NCI-H1694 (cell line): Measurements from ENCODE around the gene DNAJC8.

Source experiments
- DNase-seq: peaks from one replicate; lab custom pipeline; 2025; lab: John Stamatoyannopoulos, UW

The DNAJC8 gene

GRCh38 chr1:28200234-28200873 is 32.5 kb downstream of the DNAJC8 start:
- no peak for DNase-seq

DNA sequence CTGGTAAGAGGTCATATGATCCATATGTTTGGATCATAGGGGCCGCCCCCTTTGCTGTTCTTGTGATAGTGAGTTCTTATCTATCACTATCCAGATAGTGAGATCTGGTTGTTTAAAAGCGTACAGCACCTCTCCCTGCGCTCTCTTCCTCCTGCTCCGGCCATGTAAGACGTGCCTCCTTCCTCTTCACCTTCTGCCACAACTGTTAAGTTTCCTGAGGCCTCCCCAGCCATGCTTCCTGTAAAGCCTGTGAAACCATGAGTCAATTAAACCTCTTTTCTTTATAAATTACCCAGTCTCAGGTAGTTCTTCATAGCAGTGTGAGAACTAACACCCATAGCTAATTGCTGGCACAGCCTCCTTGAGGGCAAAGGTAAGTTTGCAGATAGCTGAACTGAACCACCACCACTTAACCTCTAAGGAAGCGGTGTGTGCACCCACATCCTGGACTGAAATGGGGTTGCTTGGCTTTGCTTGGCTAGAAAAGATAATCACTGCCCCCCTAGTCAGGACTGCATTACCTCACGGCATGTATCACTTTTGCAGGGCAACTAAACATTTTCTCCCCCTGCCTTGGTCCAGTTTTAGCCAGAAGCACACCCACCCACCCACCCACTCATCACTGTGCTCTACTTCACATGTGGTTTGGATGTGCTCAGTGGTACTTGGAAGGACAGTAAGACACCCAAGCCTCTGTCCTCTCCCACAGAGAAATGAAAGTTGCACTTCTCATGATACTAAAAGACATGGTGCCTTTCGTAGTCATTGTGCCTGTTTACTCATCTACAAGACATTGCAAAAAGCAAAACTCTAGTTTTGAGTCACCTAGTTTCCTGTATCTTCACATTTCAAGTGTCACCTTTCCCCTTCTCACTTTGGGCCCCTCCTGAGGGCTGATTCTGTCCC is 33.2 kb downstream of the DNAJC8 start:
- DNase-seq: no peak

- DNase-seq: no peak
Measured at GRCh38 chr1:28197682-28198415, 35.0 kb downstream of the DNAJC8 start.

- no peak for DNase-seq
Measured at GRCh38 chr1:28196330-28196729, 36.5 kb downstream of the DNAJC8 start.

DNA sequence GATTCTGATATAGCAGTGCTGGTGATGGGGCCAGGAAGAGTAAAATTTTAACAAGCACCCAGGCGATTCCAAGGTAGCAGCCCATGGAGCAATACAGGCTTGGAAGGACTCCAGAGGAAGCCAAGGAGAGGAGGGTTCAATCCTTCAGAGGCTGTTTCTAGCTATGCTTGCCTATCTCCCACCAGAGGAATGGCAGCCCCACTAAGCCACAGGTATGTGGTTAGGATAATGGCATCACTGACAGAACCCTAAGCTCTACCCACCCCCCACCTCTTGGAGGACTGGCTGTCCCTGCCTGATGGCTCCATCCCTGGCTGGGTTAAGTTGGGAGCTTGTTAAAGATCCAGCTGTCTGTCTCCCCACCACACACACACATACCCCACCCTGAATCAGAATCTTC is 37.0 kb downstream of the DNAJC8 start:
- no peak for DNase-seq

- no peak for DNase-seq
Measured at GRCh38 chr1:28194326-28195035, 38.3 kb downstream of the DNAJC8 start.

DNA sequence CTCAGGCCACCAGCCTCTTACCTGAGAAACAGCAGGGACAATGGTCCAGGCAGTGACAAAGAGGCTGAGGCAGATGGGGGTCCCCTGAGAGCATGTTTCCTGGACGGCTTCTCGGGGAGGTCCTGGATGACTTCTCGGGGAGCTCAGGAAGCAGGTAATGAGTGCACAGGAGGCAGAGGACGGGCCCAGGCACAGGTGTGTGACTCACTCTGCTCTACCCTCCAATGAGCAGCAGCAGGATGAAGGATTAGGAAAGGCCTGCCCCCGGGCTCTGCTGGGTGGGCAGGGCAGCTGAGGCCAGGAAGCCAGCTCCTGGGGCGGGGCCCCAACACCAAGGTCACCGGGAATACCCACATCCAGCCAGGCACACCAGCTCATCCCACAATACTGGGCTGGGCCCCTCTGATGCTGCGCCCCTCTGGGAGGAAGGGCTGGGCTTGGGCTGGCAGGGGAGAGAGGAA is 39.1 kb downstream of the DNAJC8 start:
- DNase-seq: no peak

DNA sequence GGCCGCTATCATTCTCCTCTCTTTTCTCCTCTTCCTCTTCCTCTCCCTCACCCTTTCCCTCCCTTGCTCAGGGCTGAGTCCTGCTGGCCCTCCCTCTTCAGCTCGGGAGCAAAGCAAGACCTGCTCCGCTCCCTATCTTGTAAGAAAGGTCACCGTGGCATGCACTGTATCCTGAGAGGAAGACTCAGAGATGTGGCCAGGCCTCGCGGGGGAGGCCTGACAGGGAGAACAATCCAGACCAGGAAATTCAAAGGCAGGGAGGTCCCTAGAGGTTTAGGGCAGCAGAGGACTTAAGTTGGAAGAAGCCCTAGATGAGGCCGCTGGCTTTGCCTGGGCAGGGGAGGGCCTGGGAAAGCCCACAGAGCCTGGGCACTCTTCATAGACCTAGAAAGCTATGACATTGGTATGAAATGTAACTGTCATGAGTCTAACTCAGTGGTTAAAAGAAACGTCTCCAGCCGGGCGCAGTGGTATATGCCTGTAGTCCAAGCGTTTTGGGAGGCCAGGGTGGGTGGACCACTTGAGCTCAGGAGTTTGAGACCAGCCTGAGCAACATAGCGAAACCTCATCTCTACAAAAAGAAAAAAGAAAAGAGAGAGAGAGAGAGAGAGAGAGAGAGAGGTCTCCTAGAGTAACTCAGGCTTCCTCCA is 41.7 kb downstream of the DNAJC8 start:
- DNase-seq: no peak

DNA sequence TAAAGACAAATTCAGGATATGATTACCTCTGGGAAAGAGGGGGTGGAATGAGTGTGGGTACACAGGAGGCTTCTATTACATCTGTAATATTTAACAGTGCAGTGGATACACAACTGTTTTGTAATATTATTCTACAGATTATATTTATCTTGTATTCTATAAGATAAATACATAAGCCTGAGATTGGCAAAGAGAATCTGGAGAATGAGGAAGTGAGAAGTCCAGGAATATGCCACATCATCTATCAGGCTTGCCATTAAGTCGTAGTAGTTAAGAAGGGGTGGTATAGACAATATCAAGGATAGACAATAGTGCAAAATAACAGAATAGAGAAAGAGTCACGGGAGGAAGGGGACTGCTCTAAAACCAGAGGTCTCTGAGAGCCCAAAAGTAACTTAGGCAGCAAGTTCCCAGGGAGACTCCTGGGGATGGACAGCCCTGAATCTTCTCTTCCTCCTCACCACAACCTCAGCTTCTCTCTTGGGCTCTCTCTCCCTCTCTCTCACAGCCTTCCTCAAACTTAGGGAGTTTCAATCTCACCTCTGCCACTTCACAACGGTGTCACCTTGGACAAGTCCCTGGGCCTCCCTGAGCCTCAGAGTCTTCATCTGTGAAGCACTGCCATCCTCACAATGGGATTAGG is 42.4 kb downstream of the DNAJC8 start:
- DNase-seq: no peak

- no peak for DNase-seq
Measured at GRCh38 chr1:28185071-28185470, 47.8 kb downstream of the DNAJC8 start.

DNA sequence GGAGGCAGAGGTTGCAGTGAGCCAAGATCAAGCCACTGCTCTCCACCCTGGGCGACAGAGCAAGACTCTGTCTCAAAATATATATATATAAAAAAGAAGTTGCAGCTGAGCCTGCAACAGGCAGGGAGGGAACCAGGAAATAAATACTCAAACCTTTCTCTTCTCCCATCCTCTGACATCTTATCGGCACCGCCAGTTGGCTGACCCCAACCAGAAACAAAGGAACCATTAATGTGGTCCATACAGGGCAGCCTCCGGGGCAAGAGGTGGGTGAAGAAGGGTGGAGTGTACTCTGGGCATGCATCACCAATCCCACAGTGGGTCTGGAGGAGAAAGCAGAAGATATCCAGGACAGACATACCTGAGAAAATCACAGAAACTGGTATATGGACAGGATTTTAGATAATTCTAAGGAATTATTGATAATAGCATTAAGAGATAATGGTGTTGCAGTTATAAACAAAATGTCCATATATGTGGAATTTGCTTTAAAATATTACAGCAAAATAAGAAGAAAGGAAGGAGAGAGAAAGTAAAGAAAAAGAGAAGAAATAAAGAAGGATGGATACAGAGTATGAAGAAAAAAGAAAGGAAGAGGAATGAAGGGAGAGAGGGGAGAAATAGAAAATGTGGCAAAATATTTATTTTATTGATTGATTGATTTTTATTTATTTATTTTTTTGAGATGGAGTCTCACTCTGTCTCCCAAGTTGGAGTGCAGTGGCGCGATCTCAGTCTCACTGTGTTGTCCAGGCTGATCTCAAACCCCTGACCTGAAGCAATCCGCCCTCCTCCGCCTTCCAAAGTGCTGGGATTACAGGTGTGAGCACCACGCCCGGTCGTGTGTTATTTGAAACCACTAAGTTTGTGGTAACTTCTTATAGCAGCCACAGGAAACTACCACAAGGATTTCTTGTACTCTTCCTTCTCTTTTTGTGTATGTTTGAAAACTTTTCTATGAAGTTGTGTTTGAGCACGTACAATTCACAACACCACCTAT is 52.2 kb downstream of the DNAJC8 start:
- DNase-seq: no peak

- DNase-seq: no peak
Measured at GRCh38 chr1:28178690-28179485, 53.9 kb downstream of the DNAJC8 start.

GRCh38 chr1:28176492-28177470 is 56.0 kb downstream of the DNAJC8 start, which contains the start of gene PTAFR:
TSS of gene PTAFR (minus strand) at chr1:28176690. CDS start at chr1:28151021, 25,669 bp downstream.
- no peak for DNase-seq

GRCh38 chr1:28175955-28176485 is 56.8 kb downstream of the DNAJC8 start:
- no peak for DNase-seq

DNA sequence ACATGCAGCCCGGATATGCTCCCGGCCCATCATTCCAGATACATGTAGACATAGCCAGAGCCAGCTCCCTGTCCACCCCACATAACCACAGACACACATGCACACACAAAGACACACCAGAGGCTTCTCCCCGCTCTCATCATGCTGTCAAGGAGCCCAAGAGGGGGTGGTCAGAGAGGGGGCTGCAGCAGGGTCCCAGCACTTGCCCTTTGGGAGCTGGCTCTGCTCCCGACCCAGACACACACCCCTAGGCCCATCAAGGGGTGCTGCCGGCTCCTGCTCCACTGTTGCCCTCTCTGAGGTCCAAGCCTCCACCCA is 58.9 kb downstream of the DNAJC8 start:
- DNase-seq: no peak

- no peak for DNase-seq
Measured at GRCh38 chr1:28173151-28173979, 59.5 kb downstream of the DNAJC8 start.
